GM18511 (cell line): ENCODE results near the gene CCDC88A.
"Not testable (repeated sequence)": the region's sequence is repeated elsewhere in the genome, so short reads cannot be mapped to it uniquely, and the experiment has no call there.

Experiments
- ATAC-seq: cut with Tn5 transposase; IDR thresholded peaks from one replicate; pipeline ENCODE4 v1.9.1; 2021; ENCODE audit warnings: mild to moderate bottlenecking, moderate library complexity; ENCODE audit not compliant: unreplicated experiment

Gene CCDC88A

GRCh38 chr2:55241582-55241981 is 178.1 kb downstream of the CCDC88A start:
- not testable (repeated sequence) for ATAC-seq

DNA sequence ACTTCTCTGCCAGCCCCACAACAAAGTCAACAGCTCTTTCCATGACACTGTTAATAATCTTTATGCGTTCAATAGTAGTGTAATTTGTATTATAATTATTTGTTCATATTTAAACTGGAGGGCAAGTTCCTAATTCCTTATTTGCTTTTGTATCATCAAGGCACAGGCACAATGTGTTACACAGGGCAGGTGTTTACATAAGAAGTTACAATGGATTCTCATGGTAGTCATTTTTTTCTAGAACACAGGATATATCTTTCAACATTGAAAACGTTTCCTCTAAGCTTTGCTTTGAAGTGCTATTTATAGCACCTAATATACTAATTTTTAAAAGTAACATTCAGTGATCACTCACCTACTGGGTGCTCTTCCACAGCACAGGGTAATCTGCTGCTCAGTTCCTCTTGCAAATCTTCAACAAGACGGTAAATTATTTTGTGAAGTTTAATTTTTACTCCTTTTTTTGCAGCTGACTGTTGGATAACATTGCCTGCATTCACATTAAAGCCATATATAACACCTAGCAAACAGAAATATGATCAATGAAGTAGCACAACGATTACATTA is 179.9 kb downstream of the CCDC88A start:
- no peak for ATAC-seq
